Measurements from ENCODE around the gene TNNT3. TPM values are rescaled to one million over a fixed set of nuclear protein-coding genes. Genes with fewer than 3 reads are reported as not detected.
"Not testable (repeated sequence)": the region's sequence is repeated elsewhere in the genome, so short reads cannot be mapped to it uniquely, and the experiment has no call there.

Gene TNNT3
- total RNA-seq, 1 donor, result 5.1 TPM

DNA sequence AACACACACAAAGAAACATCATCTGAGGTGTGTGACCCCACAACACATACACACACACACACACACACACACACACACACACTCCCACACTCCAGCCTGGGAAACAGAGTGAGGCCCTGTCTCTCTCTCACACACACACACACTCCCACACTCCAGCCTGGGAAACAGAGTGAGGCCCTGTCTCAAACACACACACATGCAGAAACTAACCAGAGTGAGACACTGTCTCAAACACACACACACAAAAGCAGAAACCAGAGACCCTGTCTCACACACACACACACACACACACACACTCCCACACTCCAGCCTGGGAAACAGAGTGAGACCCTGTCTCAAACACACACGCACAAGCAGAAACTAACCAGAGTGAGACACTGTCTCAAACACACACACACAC is 20.3 kb downstream of the TNNT3 start:
- not testable (repeated sequence) for H3K27me3 ChIP-seq (ENCODE audit: insufficient read depth, low read length); H3K9me3 ChIP-seq (ENCODE audit: low read depth, low read length); H3K4me3 ChIP-seq (ENCODE audit: low read length); H3K4me1 ChIP-seq (ENCODE audit: insufficient read depth, low read length)

DNA sequence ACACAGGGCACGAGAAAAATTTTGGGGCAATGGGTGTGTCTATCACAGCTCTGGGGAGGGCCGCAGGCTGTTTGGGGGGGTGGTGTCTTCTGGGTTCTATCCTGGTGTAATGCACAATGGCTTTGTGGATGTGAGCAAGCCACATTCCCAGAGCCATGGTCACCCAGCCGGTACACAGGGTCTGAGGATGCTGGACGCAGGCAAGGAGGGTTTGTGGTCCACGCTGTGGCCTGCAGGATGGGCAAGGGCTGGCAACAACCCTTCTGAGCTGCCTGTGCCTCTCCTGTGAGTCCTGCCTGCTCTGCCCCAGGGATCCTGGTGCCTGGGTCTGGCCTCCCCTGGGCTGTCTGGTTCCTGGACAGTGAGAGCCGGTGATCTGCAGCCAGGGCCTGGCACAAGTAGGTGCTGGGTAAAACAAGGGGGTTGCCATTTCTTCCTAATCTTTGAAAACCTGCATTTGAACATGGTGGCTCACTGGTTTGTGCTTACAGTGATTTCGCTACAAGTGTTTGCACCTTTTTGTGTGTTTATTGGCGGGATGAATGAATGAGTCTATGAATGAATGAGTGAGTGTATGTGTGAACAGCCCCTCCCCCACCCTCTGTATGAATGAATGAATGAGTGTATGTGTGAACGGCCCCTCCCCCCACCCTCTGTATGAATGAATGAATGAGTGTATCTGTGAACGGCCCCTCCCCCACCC is 23.2 kb downstream of the TNNT3 start:
- no peaks in the 10 kb centered on the region for H3K9me3 ChIP-seq (ENCODE audit: low read depth, low read length)
- no peak overlapping the region for H3K4me3 ChIP-seq (ENCODE audit: low read length)
- H3K27me3 ChIP-seq (ENCODE audit: insufficient read depth, low read length), result no peaks in the 10 kb centered on the region
- H3K4me1 ChIP-seq (ENCODE audit: insufficient read depth, low read length), result no peaks in the 10 kb centered on the region

DNA sequence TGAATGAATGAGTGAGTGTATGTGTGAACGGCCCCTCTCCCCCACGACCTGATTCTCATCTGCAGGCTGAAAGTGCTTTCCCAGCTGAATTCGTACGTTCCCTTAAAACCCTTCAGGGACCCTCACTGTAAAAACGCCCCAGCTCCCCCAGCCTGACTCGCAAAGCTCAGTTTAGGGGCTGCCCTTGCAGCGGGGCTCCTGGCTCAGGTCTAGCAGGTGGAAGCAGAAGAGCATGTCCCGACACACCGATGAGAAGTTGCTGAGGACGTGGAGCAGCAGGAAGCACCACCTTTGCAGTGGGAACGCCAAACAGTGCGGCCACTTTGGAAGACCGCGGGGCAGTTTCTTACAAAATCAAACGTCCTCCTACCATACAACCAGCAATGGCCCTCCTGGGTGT is 24.1 kb downstream of the TNNT3 start:
- H3K27me3 ChIP-seq (ENCODE audit: insufficient read depth, low read length), result no peaks in the 10 kb centered on the region
- no peaks in the 10 kb centered on the region for H3K9me3 ChIP-seq (ENCODE audit: low read depth, low read length)
- H3K4me3 ChIP-seq (ENCODE audit: low read length), result no peak overlapping the region
- H3K4me1 ChIP-seq (ENCODE audit: insufficient read depth, low read length), result no peaks in the 10 kb centered on the region

DNA sequence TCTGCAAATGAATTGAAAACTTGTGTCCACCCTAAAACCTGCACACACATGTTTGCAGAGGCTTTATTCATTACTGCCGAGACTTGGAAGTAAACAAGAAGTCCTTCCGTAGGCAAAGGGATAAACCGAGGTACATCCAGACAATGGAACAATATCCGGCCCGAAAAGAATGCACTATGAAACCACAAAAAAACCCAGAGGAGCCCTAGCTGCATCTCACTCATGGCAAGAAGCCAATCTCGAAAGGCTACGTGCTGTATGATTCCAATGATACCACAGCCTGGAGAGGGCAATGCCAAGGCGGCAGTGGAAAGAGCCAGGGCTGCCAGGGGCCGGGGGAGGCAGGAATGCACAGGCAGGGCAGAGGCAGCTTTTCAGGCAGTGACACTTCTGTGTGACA is 24.5 kb downstream of the TNNT3 start:
- no peaks in the 10 kb centered on the region for H3K9me3 ChIP-seq (ENCODE audit: low read depth, low read length)
- H3K4me3 ChIP-seq (ENCODE audit: low read length), result no peak overlapping the region
- no peaks in the 10 kb centered on the region for H3K4me1 ChIP-seq (ENCODE audit: insufficient read depth, low read length)
- no peaks in the 10 kb centered on the region for H3K27me3 ChIP-seq (ENCODE audit: insufficient read depth, low read length)

DNA sequence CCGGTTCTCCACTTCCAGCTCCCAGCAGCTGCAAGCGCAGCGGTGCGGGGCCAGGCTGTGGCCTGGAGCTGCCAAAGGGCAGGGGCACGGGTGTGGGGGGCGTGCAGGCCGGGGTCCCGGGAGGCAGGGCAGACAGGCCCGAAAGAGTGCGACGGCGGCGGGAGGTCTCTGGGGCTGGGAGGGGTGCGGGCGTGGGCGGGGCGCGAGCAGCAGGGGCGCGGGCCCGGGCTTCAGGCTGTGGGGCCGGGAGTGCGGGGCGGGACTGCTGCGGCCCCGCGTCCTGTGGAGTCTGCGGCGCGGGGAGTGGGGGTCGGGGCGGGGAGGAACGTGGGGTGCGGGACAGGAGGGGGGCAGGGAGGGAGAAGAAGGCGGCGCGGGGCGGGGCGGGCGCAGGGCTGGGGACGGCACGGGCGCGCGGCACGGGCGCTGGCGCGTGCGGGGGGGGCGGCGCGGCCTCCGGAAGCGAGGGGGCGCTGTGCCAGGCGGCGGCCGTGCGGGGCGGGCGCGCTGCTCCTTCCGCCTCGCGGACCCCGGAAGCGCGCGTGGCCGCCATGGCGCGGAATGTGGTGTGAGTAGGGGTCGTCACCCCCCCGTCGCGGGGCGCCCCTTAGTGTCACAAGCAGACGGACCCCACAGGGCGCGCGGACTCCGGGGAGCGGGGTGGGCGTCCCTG is 27.4 kb downstream of the TNNT3 start, which contains the start of gene MRPL23:
MRPL23 (plus strand) TSS at position 521 of the 673 bp plus-strand sequence; CDS start at position 552, 31 bp downstream.
- no peaks in the 10 kb centered on the region for H3K27me3 ChIP-seq (ENCODE audit: insufficient read depth, low read length)
- H3K4me1 ChIP-seq (ENCODE audit: insufficient read depth, low read length), result no peaks in the 10 kb centered on the region
- no peak within 1 kb of the TSS for H3K4me3 ChIP-seq (ENCODE audit: low read length)
- no peaks in the 10 kb centered on the region for H3K9me3 ChIP-seq (ENCODE audit: low read depth, low read length)

DNA sequence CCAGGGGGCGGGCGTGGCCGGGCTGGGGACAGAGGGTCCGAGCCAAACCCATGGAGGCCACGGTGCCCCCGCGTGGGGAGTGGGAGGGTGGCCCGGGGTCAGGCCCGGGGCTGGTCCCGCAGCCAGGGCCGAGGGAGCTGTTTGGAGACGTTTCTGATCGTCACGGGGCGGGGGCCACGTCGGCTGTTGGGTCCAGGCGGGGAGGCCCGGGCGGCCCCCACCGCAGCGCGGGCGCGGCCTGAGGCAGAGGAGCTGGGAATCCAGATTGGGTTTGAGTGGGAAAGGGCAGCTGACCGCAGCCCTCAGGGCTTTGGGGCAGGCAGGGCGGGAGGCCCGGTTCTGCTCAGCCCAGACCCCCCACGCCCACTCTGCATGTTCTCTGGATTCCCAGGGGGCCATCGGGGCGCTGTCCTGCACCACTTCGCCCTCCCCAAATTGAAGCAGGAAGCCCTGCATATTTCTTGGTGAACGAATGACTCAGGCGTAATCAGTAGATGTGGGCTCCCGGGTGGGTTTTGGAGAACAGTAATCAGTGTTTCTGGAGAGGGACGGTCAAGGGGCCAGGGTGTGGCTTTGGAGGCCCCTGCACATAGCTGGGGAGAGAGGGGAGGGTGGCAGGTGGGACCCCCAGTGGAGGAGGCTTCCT is 28.2 kb downstream of the TNNT3 start:
- H3K4me3 ChIP-seq (ENCODE audit: low read length), result no peak overlapping the region
- H3K4me1 ChIP-seq (ENCODE audit: insufficient read depth, low read length), result no peaks in the 10 kb centered on the region
- no peaks in the 10 kb centered on the region for H3K9me3 ChIP-seq (ENCODE audit: low read depth, low read length)
- no peaks in the 10 kb centered on the region for H3K27me3 ChIP-seq (ENCODE audit: insufficient read depth, low read length)

DNA sequence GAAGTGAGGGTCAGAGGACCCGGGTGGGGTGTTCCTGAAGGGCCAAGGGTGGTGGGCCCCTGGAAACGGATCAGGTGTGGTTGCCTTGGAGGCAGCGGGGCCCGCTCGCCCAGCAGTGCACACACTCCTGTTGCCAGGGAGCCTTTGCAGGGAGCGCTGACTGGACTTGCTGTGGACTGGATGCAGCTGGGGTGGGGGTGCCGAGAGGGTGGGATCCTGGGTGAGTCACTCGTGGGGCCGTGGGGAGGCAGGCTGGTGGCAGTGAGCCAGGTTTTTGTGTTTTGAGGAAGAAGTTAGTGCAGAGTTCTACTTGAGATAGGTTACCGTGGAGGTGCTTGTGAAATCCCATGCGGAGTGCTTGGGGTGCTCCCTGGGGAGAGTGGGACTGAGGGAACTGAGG is 28.9 kb downstream of the TNNT3 start:
- H3K9me3 ChIP-seq (ENCODE audit: low read depth, low read length), result no peaks in the 10 kb centered on the region
- no peak overlapping the region for H3K4me3 ChIP-seq (ENCODE audit: low read length)
- H3K27me3 ChIP-seq (ENCODE audit: insufficient read depth, low read length), result no peaks in the 10 kb centered on the region
- no peaks in the 10 kb centered on the region for H3K4me1 ChIP-seq (ENCODE audit: insufficient read depth, low read length)

DNA sequence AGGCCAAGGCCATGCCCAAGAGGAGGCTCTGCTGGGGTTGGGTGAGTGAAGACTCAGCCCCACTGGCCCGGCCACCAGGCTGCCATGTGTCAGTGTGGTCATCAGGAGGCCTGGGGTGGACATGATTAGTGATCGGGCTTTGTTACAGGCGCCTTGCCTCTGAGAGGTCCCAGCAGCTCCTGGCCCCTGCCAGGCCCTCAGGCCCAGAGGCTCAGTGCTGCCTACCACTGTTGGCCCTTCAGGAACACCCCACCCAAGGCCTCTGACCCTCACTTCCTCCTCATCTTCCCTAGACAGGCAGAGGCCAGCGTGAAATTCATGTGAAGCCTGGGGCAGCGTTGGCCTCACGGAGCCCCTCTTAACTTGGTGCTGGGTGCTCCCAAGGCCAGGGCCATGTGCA is 29.8 kb downstream of the TNNT3 start:
- no peaks in the 10 kb centered on the region for H3K9me3 ChIP-seq (ENCODE audit: low read depth, low read length)
- no peak overlapping the region for H3K4me3 ChIP-seq (ENCODE audit: low read length)
- no peaks in the 10 kb centered on the region for H3K27me3 ChIP-seq (ENCODE audit: insufficient read depth, low read length)
- H3K4me1 ChIP-seq (ENCODE audit: insufficient read depth, low read length), result no peaks in the 10 kb centered on the region

DNA sequence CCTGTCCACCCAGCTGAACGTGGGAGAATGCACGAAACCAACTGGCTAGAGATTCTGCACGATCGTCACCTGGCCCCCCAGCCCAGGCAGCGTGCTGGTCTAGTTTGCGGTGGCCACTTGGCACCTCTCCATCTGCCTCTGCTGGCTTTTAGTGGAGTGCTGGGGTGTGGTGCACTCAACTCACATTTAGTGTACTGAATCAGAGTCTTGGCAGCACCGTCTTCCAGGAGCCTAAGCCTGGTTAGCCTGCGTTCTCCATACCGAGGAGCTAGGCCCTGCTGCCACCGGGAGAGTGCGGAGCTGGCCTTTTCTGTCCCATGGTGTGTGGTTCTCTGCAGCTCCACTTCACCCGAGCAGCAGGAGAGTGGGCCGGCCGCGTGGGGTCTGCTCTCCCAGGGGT is 30.4 kb downstream of the TNNT3 start:
- H3K4me1 ChIP-seq (ENCODE audit: insufficient read depth, low read length), result no peaks in the 10 kb centered on the region
- no peak overlapping the region for H3K4me3 ChIP-seq (ENCODE audit: low read length)
- H3K9me3 ChIP-seq (ENCODE audit: low read depth, low read length), result no peaks in the 10 kb centered on the region
- no peaks in the 10 kb centered on the region for H3K27me3 ChIP-seq (ENCODE audit: insufficient read depth, low read length)

DNA sequence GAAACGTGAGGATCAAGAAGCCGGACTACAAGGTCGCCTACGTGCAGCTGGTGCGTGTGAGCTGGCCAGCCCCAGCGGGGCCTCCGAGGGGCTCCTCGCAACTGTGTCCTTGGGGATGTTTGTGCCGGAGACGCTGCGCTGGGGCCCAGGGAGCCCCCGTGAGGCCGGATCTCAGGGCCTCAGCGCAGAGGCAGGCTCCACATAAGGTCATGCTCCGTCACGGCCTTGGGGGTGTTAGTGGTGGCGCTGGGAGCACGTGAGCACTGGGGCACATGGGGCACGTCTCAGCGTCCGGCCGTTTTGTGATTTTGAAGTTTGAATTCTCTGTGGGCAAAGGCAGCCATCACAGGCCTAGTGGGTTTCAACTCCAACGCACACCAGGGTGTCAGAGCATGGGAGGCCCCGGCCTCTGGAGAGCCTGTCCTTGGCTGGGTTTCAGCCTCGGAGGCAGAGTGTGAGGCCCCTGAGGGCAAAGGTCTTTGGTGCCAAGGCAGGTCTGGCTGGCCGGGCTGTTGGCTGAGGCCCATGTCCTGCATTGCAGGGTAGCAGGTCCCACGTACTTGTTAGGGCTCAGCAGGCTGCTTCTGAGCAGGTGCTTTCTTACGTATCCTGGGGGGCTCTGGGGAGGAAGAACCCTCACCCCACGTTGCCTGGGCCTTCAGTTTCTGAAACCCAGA is 33.4 kb downstream of the TNNT3 start:
- Histone ChIP-seq H3K4me1 (ENCODE audit: insufficient read depth, low read length) (no peaks in the 10 kb centered on the region), H3K4me3 (ENCODE audit: low read length) (no peak overlapping the region), H3K27me3 (ENCODE audit: insufficient read depth, low read length) (no peaks in the 10 kb centered on the region), H3K9me3 (ENCODE audit: low read depth, low read length) (no peaks in the 10 kb centered on the region)

DNA sequence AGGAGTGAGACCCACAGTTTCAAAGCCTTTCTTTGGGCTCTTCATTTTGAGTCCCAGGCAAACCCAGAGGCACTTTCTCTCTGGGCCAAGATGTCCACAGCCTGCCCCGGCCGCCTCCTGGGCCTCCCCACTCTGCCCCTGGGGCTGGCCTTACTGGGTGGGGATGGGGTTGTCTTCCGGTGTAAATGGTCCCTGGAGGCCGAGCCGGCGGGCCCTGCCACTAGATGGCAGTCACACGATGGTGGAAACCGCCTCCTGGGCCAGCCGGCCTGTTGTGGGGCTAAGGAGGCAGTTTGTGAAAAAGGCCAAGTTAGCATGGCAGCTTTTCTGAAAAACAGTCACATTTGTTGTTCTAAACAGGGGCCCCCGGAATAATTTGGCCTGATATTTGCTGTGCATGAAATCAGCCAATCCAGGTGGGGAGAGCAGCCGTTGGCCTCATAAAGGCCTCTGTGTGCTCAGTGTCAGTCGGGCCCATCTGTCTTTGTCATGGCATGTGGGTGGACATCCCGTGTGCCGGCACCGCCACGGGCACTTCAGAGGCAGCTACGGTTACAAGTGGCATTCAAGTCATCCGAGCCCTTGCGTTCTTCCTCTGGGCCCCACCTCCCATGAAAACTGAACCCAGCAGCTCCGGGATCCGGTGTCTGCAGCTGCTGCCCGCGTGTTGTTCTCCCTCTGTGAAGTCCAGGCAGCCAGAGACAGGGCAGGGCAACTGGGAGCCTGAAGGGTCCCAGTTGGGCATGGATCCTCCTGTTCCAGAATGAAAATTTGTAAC is 34.2 kb downstream of the TNNT3 start:
- H3K27me3 ChIP-seq (ENCODE audit: insufficient read depth, low read length), result no peaks in the 10 kb centered on the region
- no peaks in the 10 kb centered on the region for H3K9me3 ChIP-seq (ENCODE audit: low read depth, low read length)
- no peak overlapping the region for H3K4me3 ChIP-seq (ENCODE audit: low read length)
- no peaks in the 10 kb centered on the region for H3K4me1 ChIP-seq (ENCODE audit: insufficient read depth, low read length)

DNA sequence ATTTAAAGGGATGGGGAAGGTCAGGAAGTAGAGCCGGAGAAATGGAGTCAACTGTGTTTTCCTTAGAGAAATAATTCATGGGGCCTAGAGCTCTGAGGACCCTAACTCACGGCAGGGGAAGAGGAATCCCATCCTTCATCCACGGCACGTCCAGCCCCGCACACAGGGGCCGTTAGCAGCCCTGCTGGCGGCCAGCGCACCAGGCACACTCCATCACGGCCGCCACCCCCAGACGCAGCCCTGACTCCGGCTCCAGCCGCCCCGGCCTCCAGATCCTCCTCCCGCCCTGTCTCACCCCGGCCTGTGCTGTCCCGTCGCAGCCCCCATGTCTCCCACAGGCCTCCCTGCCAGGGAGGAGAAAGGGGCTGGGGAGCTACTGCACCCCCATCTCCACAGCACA is 38.9 kb downstream of the TNNT3 start:
- no peaks in the 10 kb centered on the region for H3K4me1 ChIP-seq (ENCODE audit: insufficient read depth, low read length)
- no peak overlapping the region for H3K4me3 ChIP-seq (ENCODE audit: low read length)
- no peaks in the 10 kb centered on the region for H3K9me3 ChIP-seq (ENCODE audit: low read depth, low read length)
- H3K27me3 ChIP-seq (ENCODE audit: insufficient read depth, low read length), result no peaks in the 10 kb centered on the region

DNA sequence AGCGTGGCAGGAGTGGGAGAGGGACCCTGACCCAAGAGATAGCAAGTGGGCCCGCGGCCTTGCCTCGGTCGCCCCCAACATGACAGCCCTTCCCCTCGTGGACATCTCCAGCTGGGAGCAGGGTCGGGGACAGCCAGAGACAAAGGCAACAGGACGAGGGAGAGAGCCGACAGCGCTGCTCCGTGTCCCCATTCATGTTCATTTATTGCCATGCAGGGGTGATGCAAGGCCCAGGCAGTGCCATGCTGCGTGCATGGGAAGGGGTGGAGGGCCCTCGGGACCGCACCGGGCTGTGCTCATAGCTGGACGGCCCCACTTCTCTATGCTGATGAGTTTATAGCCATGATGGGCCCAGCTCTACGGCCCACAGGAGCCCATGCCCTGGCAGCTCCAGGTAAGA is 40.3 kb downstream of the TNNT3 start:
- H3K9me3 ChIP-seq (ENCODE audit: low read depth, low read length), result no peaks in the 10 kb centered on the region
- no peak overlapping the region for H3K4me3 ChIP-seq (ENCODE audit: low read length)
- no peaks in the 10 kb centered on the region for H3K4me1 ChIP-seq (ENCODE audit: insufficient read depth, low read length)
- no peaks in the 10 kb centered on the region for H3K27me3 ChIP-seq (ENCODE audit: insufficient read depth, low read length)

DNA sequence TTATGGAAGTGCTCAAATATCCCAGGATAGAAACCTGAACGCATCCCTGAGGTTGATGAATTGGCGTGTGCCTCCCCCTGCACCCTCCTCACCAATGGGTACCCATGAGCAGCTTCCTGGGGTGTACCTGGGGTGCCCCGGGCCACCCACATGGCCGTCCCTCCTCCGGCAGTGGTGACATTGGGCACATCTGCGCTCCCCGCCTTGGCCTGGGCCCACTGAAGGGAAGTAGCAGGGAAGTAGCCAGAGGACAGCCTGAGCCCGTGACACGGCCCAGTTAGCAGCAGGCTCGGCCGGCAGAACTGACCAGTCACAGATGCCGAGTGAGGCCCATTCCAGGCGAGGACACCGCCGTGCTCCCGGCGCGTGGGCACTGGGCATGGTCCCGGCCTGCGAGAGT is 44.4 kb downstream of the TNNT3 start:
- no peak overlapping the region for H3K4me3 ChIP-seq (ENCODE audit: low read length)
- no peaks in the 10 kb centered on the region for H3K9me3 ChIP-seq (ENCODE audit: low read depth, low read length)
- H3K4me1 ChIP-seq (ENCODE audit: insufficient read depth, low read length), result no peaks in the 10 kb centered on the region
- no peaks in the 10 kb centered on the region for H3K27me3 ChIP-seq (ENCODE audit: insufficient read depth, low read length)

DNA sequence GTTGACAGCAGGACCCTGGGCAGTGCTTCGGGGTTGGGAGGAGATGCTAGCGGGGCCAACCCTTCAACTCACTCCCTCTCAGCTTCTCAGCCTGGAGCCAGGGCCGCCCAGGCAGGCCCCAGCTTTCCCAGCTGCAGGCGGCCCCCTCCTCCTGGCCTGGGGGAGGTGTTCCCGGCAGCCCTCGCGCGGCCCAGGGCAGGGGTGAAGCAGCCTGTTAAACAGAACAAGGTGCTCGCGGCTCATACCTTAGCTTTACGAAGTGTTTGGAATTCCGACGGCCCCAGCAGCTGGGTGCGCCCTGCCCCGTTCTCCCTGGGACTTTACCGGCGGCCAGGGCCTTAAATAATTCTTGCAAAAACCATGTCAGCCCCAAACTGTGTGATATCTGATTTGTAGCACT is 44.8 kb downstream of the TNNT3 start:
- Histone ChIP-seq H3K4me3 (ENCODE audit: low read length) (no peak overlapping the region), H3K4me1 (ENCODE audit: insufficient read depth, low read length) (no peaks in the 10 kb centered on the region), H3K27me3 (ENCODE audit: insufficient read depth, low read length) (no peaks in the 10 kb centered on the region), H3K9me3 (ENCODE audit: low read depth, low read length) (no peaks in the 10 kb centered on the region)
